Large intestine (tissue), 3 donors: ENCODE results near the gene NOL8. TPM values are rescaled to one million over a fixed set of nuclear protein-coding genes. Genes with fewer than 3 reads are reported as not detected.

Experiments
- DNase-seq, 2 donors: peaks; one replicate each; pipeline versions ENCODE4 v3.0.0 to v3.0.0-alpha.2; 2013
- H3K27ac ChIP-seq: one replicate; pipeline ENCODE4 v1.5.1; 2013; ENCODE audit warnings: low read length
- H3K27me3 ChIP-seq: 2 replicates; pipeline ENCODE4 v1.6.1; 2013; ENCODE audit warnings: low read length; ENCODE audit not compliant: control insufficient read depth, insufficient read depth
- H3K36me3 ChIP-seq: 2 replicates; pipeline ENCODE4 v1.6.1; 2013; ENCODE audit warnings: low read length; ENCODE audit not compliant: control insufficient read depth, insufficient read depth
- H3K4me1 ChIP-seq: one replicate; pipeline ENCODE4 v1.6.1; 2013; ENCODE audit warnings: low read length; ENCODE audit not compliant: control insufficient read depth, insufficient read depth
- H3K4me3 ChIP-seq: one replicate; pipeline ENCODE4 v1.5.1; 2013; ENCODE audit warnings: low read length
- H3K9me3 ChIP-seq: one replicate; pipeline ENCODE4 v1.6.1; 2013; ENCODE audit warnings: mild to moderate bottlenecking, low read depth, low read length, moderate library complexity; ENCODE audit not compliant: control insufficient read depth
- WGBS: methylation state at CpG from one replicate; pipeline ENCODE4 v1.1.5; 2013; ENCODE audit warnings: low lambda C conversion rate; ENCODE audit not compliant: insufficient coverage; 5-methylcytosine and 5-hydroxymethylcytosine counted together
- polyA plus RNA-seq: library from polyadenylated mRNA; unstranded; fragments of 120-200 nt; gene quantifications from one replicate; pipeline ENCODE4 v1.2.1, GENCODE V29; 2013

The NOL8 gene
- polyA plus RNA-seq, 1 donor, result 38.8 TPM

- Histone ChIP-seq H3K9me3 (no peaks in the 10 kb centered on the region), H3K27ac (no peak overlapping the region), H3K36me3 (peaks cover 7% of the 10 kb centered on the region), H3K27me3 (no peaks in the 10 kb centered on the region), H3K4me3 (no peak overlapping the region), H3K4me1 (no peaks in the 10 kb centered on the region)
- no peak for DNase-seq
- WGBS, result no CpG with 5 or more reads among the region's 1 CpG
Measured at GRCh38 chr9:92342825-92343488, 17.8 kb upstream of the NOL8 start.

DNA sequence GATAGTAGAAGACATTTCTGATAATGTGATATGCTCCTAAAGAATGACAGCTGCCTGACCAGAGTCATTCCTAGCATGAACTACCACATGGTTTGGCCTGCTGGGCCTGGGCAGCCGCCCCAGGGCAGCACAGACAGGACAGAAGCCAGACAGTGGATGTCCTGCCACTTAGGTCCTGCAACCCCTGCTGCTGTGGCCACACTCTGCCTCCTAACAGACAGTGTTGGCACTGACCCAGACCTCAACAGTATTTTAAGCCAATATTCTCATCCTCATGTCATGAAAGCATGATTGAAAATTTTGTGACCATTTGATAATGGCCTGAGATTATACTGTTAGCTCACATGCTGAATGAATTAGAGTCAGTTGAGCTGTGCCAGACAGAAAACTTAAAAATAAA lies 16.4 kb upstream of the NOL8 start:
- Histone ChIP-seq H3K4me3 (no peak overlapping the region), H3K4me1 (no peaks in the 10 kb centered on the region), H3K27me3 (no peaks in the 10 kb centered on the region), H3K27ac (no peak overlapping the region), H3K36me3 (peaks cover 7% of the 10 kb centered on the region), H3K9me3 (no peaks in the 10 kb centered on the region)
- no peak for DNase-seq
- WGBS, result no CpG with 5 or more reads among the region's 1 CpG

GRCh38 chr9:92333282-92333634 lies 8.1 kb upstream of the NOL8 start:
- no peak for DNase-seq
- Histone ChIP-seq H3K27me3 (no peaks in the 10 kb centered on the region), H3K4me1 (no peaks in the 10 kb centered on the region), H3K27ac (no peak overlapping the region), H3K4me3 (no peak overlapping the region), H3K9me3 (no peaks in the 10 kb centered on the region), H3K36me3 (no peaks in the 10 kb centered on the region)
- WGBS, result 90% methylated on average over 2 of the region's 2 CpGs

GRCh38 chr9:92332577-92333281 lies 7.6 kb upstream of the NOL8 start:
- no peak for DNase-seq

DNA sequence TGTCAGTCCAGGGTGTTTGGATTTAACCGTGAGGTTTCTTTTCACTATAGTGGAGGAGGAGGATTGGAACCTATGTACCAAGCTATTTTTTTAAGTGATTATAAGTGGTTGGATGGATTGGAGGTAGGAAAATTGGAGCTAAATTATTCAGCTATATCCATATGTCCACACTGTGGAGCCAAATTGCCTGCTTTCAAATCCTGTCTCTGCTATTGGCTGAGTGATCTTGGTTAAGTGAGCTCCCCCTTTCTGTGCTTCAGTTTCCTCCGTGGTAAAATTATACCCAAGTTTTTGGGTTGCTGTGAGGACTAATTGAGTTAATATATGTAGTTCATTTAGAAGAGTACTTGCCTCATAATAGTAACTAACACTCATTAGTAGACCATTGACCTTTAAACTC lies 3.1 kb upstream of the NOL8 start:
- no CpG with 5 or more reads among the region's 2 CpGs for WGBS
- peaks cover 6% of the 10 kb centered on the region for H3K4me1 ChIP-seq
- no peaks in the 10 kb centered on the region for H3K36me3 ChIP-seq
- DNase-seq, result peak; percentile 8 to 10
- no peak overlapping the region for H3K4me3 ChIP-seq
- H3K9me3 ChIP-seq, result no peaks in the 10 kb centered on the region
- H3K27me3 ChIP-seq, result no peaks in the 10 kb centered on the region
- no peak overlapping the region for H3K27ac ChIP-seq

More at GRCh38 chr9:92332577-92333281, 7.6 kb upstream of the NOL8 start:
- WGBS, result 83% methylated on average over 1 of the region's 3 CpGs
- no peaks in the 10 kb centered on the region for H3K4me1 ChIP-seq
- H3K4me3 ChIP-seq, result no peak overlapping the region
- H3K27me3 ChIP-seq, result no peaks in the 10 kb centered on the region
- no peak overlapping the region for H3K27ac ChIP-seq
- no peaks in the 10 kb centered on the region for H3K36me3 ChIP-seq
- no peaks in the 10 kb centered on the region for H3K9me3 ChIP-seq

- Histone ChIP-seq H3K27me3 (no peaks in the 10 kb centered on the region), H3K27ac (no peak overlapping the region), H3K4me1 (peaks cover 6% of the 10 kb centered on the region), H3K4me3 (no peak overlapping the region), H3K36me3 (peaks cover 8% of the 10 kb centered on the region), H3K9me3 (no peaks in the 10 kb centered on the region)
- whole genome bisulfite sequencing, result 60% methylated on average over 1 of the region's 2 CpGs
- DNase-seq, result no peak
Measured at GRCh38 chr9:92327283-92327850, 2.2 kb upstream of the NOL8 start.

DNA sequence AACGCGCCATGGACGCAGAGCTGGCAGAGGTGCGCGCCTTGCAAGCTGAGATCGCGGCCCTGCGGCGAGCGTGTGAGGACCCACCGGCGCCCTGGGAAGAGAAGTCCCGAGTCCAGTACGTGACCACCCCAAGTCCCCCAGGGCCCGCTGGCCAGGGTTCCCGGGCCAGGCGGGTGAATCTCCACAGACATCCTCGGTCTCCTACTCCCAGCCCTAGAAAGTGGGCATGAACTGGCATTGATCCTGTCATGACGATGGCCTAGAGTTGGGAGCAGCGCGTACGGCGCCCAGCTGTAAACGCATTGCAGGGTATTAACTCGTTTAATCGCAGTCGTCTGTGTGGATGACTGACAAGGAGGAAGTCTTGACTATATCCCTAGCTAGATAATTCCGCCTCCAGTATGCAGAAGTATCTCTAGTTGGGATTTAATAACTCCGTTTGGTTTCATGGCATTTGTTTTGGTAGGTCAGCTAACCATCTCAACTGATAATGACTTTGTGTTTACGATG lies 896 bp upstream of the NOL8 start:
- Histone ChIP-seq H3K9me3 (no peaks in the 10 kb centered on the region), H3K36me3 (peaks cover 13% of the 10 kb centered on the region), H3K27me3 (no peaks in the 10 kb centered on the region), H3K4me1 (peaks cover 6% of the 10 kb centered on the region), H3K4me3 (peak overlapping the region; percentile 77), H3K27ac (peak overlapping the region; percentile 95)
- no peak for DNase-seq
- 0% methylated on average over 1 of the region's 30 CpGs for WGBS

DNA sequence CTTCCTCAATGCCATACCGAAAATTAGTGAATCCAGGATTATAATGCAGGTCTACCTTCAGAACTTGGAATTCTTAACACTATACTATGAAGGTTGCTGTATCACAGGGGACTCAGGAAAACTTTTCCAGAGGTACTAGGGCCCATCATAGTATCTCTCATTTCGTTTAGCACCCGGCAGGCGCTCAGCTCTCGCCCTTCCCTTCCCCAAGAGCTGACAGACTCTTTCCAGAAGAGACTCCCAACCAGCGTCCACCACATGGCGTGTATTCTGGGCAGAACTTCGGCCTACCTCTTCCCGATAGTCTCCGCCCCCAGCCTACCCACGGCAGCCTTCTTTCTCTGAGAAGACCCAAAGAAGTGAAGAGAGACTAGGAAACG lies 271 bp downstream of the NOL8 start:
- DNase-seq, result no peak
- H3K27me3 ChIP-seq, result no peaks in the 10 kb centered on the region

DNA sequence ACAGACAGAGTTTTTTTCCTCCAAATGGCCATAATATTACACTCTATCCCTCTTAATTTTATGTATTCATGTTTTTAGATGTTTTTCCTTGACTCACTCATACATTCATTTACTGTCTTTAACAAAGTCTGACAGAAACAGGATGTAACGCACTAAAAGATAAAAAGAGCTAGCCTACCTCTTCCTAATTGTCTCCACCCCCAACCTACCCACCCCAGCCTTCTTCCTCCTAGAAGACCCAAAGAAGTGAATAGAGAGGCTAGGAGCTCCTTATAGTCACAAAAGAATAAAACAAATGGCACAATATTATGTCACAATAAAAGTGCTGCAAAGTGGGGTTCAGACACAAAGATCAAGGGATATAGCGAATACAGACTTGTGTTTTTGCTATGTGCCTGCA lies 719 bp downstream of the NOL8 start:
- no peaks in the 10 kb centered on the region for H3K9me3 ChIP-seq
- WGBS, result no CpG with 5 or more reads among the region's 2 CpGs
- H3K4me3 ChIP-seq, result peak overlapping the region; percentile 77
- DNase-seq, result no peak
- H3K36me3 ChIP-seq, result peaks cover 23% of the 10 kb centered on the region
- H3K4me1 ChIP-seq, result peaks cover 6% of the 10 kb centered on the region
- peak overlapping the region; percentile 95 for H3K27ac ChIP-seq
- no peaks in the 10 kb centered on the region for H3K27me3 ChIP-seq

More for the DNA sequence above, 271 bp downstream of the NOL8 start:
- Histone ChIP-seq H3K4me3 (peak overlapping the region; percentile 77), H3K27ac (peak overlapping the region; percentile 95), H3K36me3 (peaks cover 19% of the 10 kb centered on the region), H3K9me3 (no peaks in the 10 kb centered on the region), H3K4me1 (peaks cover 6% of the 10 kb centered on the region)
- no CpG with 5 or more reads among the region's 12 CpGs for WGBS

- Histone ChIP-seq H3K4me1 (no peaks in the 10 kb centered on the region), H3K27ac (no peak overlapping the region), H3K9me3 (no peaks in the 10 kb centered on the region), H3K27me3 (no peaks in the 10 kb centered on the region), H3K36me3 (peaks cover 62% of the 10 kb centered on the region), H3K4me3 (no peak overlapping the region)
- DNase-seq, result no peak
- no CpG with 5 or more reads among the region's 5 CpGs for WGBS
Measured at GRCh38 chr9:92315456-92315855, 9.7 kb downstream of the NOL8 start.
